GM12875 (cell line): ENCODE data around the gene ELMO1.

Experiments used
- H3K4me3 ChIP-seq: one replicate; pipeline ENCODE4 v1.5.1; 2011; ENCODE audit warnings: low read depth, low read length, control low read depth
- CTCF ChIP-seq: IDR thresholded peaks from 2 replicates; pipeline ENCODE4 v1.5.1; 2011; ENCODE audit warnings: low read depth, mild to moderate bottlenecking, control low read depth, inconsistent platforms, low read length, moderate library complexity, borderline replicate concordance; ENCODE audit not compliant: insufficient read depth

The ELMO1 gene

GRCh38 chr7:37054624-37055241 is 393.9 kb downstream of the ELMO1 start:
- H3K4me3 ChIP-seq, result no peak overlapping the region
- TF ChIP-seq CTCF, result no peak

- no peak for TF ChIP-seq CTCF
- H3K4me3 ChIP-seq, result no peak overlapping the region
These were observed 396.0 kb downstream of the ELMO1 start for GRCh38 chr7:37052705-37053104.

- TF ChIP-seq CTCF, result no peak
- H3K4me3 ChIP-seq, result no peak overlapping the region
These were observed 397.9 kb downstream of the ELMO1 start for GRCh38 chr7:37050801-37051200.

GRCh38 chr7:37048674-37049073 is 400.0 kb downstream of the ELMO1 start:
- H3K4me3 ChIP-seq, result no peak overlapping the region
- TF ChIP-seq CTCF, result no peak

GRCh38 chr7:37047260-37047659 is 401.4 kb downstream of the ELMO1 start:
- TF ChIP-seq CTCF, result no peak
- no peak overlapping the region for H3K4me3 ChIP-seq

GRCh38 chr7:37046531-37047079 is 402.1 kb downstream of the ELMO1 start:
- H3K4me3 ChIP-seq, result no peak overlapping the region
- no peak for TF ChIP-seq CTCF

- no peak for TF ChIP-seq CTCF
- no peak overlapping the region for H3K4me3 ChIP-seq
These were observed 402.9 kb downstream of the ELMO1 start for GRCh38 chr7:37045681-37046179.
